ENCODE results near the gene RBP3.

The RBP3 gene

GRCh38 chr10:47348138-47348651 lies at the start of gene RBP3:
RBP3 (plus strand) TSS chr10:47348363; CDS start chr10:47348485, 122 bp downstream.
- DNase-seq, result no peak

GRCh38 chr10:47298715-47299114 lies 49.4 kb upstream of the RBP3 start:
- no peak for DNase-seq

- DNase-seq, result peak in 1 of 2 donors; percentile 14
Measured at GRCh38 chr10:47299611-47300428, 48.3 kb upstream of the RBP3 start, which contains the start of gene GDF10. GDF10 (plus strand) TSS chr10:47300197; CDS start chr10:47300652, 455 bp downstream.

GRCh38 chr10:47300429-47300931 lies 47.7 kb upstream of the RBP3 start:
- no peak for DNase-seq

GRCh38 chr10:47301833-47302232 lies 46.3 kb upstream of the RBP3 start:
- DNase-seq, result no peak

GRCh38 chr10:47303105-47303504 lies 45.1 kb upstream of the RBP3 start:
- no peak for DNase-seq

GRCh38 chr10:47303866-47304265 lies 44.3 kb upstream of the RBP3 start:
- no peak for DNase-seq

- DNase-seq, result no peak
Measured at GRCh38 chr10:47305566-47305965, 42.6 kb upstream of the RBP3 start.

- DNase-seq, result no peak
Measured at GRCh38 chr10:47306387-47307210, 41.6 kb upstream of the RBP3 start.

- no peak for DNase-seq
Measured at GRCh38 chr10:47307381-47307780, 40.8 kb upstream of the RBP3 start.

GRCh38 chr10:47308775-47309174 lies 39.4 kb upstream of the RBP3 start:
- DNase-seq, result no peak

- no peak for DNase-seq
Measured at GRCh38 chr10:47309408-47310089, 38.6 kb upstream of the RBP3 start.

- DNase-seq, result no peak
Measured at GRCh38 chr10:47310090-47310505, 38.1 kb upstream of the RBP3 start.

- peak; percentile 39 to 64 for DNase-seq
Measured at GRCh38 chr10:47311193-47311931, 36.8 kb upstream of the RBP3 start.

GRCh38 chr10:47311932-47312662 lies 36.1 kb upstream of the RBP3 start:
- peak; percentile 81 to 85 for DNase-seq

GRCh38 chr10:47312663-47312995 lies 35.5 kb upstream of the RBP3 start:
- no peak for DNase-seq

- no peak for DNase-seq
Measured at GRCh38 chr10:47314416-47314970, 33.7 kb upstream of the RBP3 start.

- DNase-seq, result no peak
Measured at GRCh38 chr10:47315421-47315820, 32.7 kb upstream of the RBP3 start.

GRCh38 chr10:47316131-47316530 lies 32.0 kb upstream of the RBP3 start:
- DNase-seq, result no peak

- no peak for DNase-seq
Measured at GRCh38 chr10:47317251-47317650, 30.9 kb upstream of the RBP3 start.

- no peak for DNase-seq
Measured at GRCh38 chr10:47318706-47319105, 29.5 kb upstream of the RBP3 start.
